Measurements from ENCODE around the gene OPRL1.
"Not testable (repeated sequence)": the region's sequence is repeated elsewhere in the genome, so short reads cannot be mapped to it uniquely, and the experiment has no call there.

Gene OPRL1

GRCh38 chr20:64117432-64117777 lies 37.5 kb downstream of the OPRL1 start:
- not testable (repeated sequence) for DNase-seq (ENCODE audit: low spot score)

- no peak for DNase-seq (ENCODE audit: low spot score)
Measured at GRCh38 chr20:64119301-64119680, 39.4 kb downstream of the OPRL1 start.

- no peak for DNase-seq (ENCODE audit: low spot score)
Measured at GRCh38 chr20:64119681-64120341, 39.9 kb downstream of the OPRL1 start.

GRCh38 chr20:64121586-64121985 lies 41.7 kb downstream of the OPRL1 start:
- DNase-seq (ENCODE audit: low spot score): no peak

- not testable (repeated sequence) for DNase-seq (ENCODE audit: low spot score)
Measured at GRCh38 chr20:64122927-64123326, 43.0 kb downstream of the OPRL1 start.

GRCh38 chr20:64123517-64123916 lies 43.6 kb downstream of the OPRL1 start:
- DNase-seq (ENCODE audit: low spot score): not testable (repeated sequence)

- no peak for DNase-seq (ENCODE audit: low spot score)
Measured at GRCh38 chr20:64129146-64129782, 49.4 kb downstream of the OPRL1 start.

GRCh38 chr20:64130271-64130670 lies 50.4 kb downstream of the OPRL1 start:
- no peak for DNase-seq (ENCODE audit: low spot score)

- no peak for DNase-seq (ENCODE audit: low spot score)
Measured at GRCh38 chr20:64130876-64131275, 51.0 kb downstream of the OPRL1 start.

GRCh38 chr20:64131406-64131805 lies 51.5 kb downstream of the OPRL1 start:
- DNase-seq (ENCODE audit: low spot score): peak; percentile 20

GRCh38 chr20:64133951-64134407 lies 54.1 kb downstream of the OPRL1 start:
- no peak for DNase-seq (ENCODE audit: low spot score)

- DNase-seq (ENCODE audit: low spot score): not testable (repeated sequence)
Measured at GRCh38 chr20:64134744-64135143, 54.9 kb downstream of the OPRL1 start.

- DNase-seq (ENCODE audit: low spot score): no peak
Measured at GRCh38 chr20:64136004-64136710, 56.3 kb downstream of the OPRL1 start.

GRCh38 chr20:64137598-64138031 lies 57.7 kb downstream of the OPRL1 start:
- no peak for DNase-seq (ENCODE audit: low spot score)

- no peak for DNase-seq (ENCODE audit: low spot score)
Measured at GRCh38 chr20:64138276-64138815, 58.5 kb downstream of the OPRL1 start.

- DNase-seq (ENCODE audit: low spot score): no peak
Measured at GRCh38 chr20:64139199-64140060, 59.5 kb downstream of the OPRL1 start.

GRCh38 chr20:64140061-64140931 lies 60.4 kb downstream of the OPRL1 start:
- no peak for DNase-seq (ENCODE audit: low spot score)

- DNase-seq (ENCODE audit: low spot score): no peak
Measured at GRCh38 chr20:64140956-64141355, 61.1 kb downstream of the OPRL1 start.

GRCh38 chr20:64142590-64142989 lies 62.7 kb downstream of the OPRL1 start:
- DNase-seq (ENCODE audit: low spot score): no peak

GRCh38 chr20:64143018-64143801 lies 63.3 kb downstream of the OPRL1 start:
- DNase-seq (ENCODE audit: low spot score): no peak
